Loucy (cell line): ENCODE data around the gene ABHD14A.
A peak's percentile ranks its signal among the peaks of the same experiment; 100 is the strongest.

Experiments
- H2AFZ ChIP-seq: fragments of 200-600 bp; sonication (generic); 2 replicates; pipeline ENCODE4 v1.6.0; 2016; ENCODE audit warnings: antibody characterized with exemption, mild to moderate bottlenecking, low read length, moderate library complexity
- H3F3A ChIP-seq: fragments of 200-600 bp; 2 replicates; pipeline ENCODE4 v1.6.0; 2016; ENCODE audit warnings: antibody characterized with exemption, low read depth, mild to moderate bottlenecking
- H3K27me3 ChIP-seq: fragments of 200-600 bp; sonication (generic); 2 replicates; pipeline ENCODE4 v1.6.1; 2014; ENCODE audit warnings: low read length, mild to moderate bottlenecking; ENCODE audit not compliant: insufficient read depth, poor library complexity, severe bottlenecking
- H3K36me3 ChIP-seq: fragments of 200-600 bp; sonication (generic); 2 replicates; pipeline ENCODE4 v1.6.1; 2016; ENCODE audit warnings: low read length; ENCODE audit not compliant: insufficient read depth
- H3K4me1 ChIP-seq: fragments of 200-600 bp; sonication (generic); 2 replicates; pipeline ENCODE4 v1.5.1; 2014; ENCODE audit warnings: low read length, mild to moderate bottlenecking; ENCODE audit not compliant: insufficient read depth, poor library complexity, severe bottlenecking
- H3K4me2 ChIP-seq: fragments of 200-600 bp; sonication (generic); 2 replicates; pipeline ENCODE4 v1.6.0; 2014; ENCODE audit warnings: antibody characterized with exemption, low read length, low read depth, mild to moderate bottlenecking; ENCODE audit not compliant: poor library complexity, severe bottlenecking
- H3K4me3 ChIP-seq: fragments of 200-600 bp; sonication (generic); 2 replicates; pipeline ENCODE4 v1.5.1; 2014; ENCODE audit warnings: low read length, mild to moderate bottlenecking, mixed read lengths; ENCODE audit not compliant: poor library complexity, severe bottlenecking
- H3K79me2 ChIP-seq: fragments of 200-600 bp; sonication (generic); 2 replicates; pipeline ENCODE4 v1.6.1; 2014; ENCODE audit warnings: low read length; ENCODE audit not compliant: insufficient read depth
- H3K9ac ChIP-seq: fragments of 200-600 bp; sonication (generic); 2 replicates; pipeline ENCODE4 v1.6.0; 2014; ENCODE audit warnings: mild to moderate bottlenecking, low read depth, low read length, moderate library complexity; ENCODE audit not compliant: poor library complexity, severe bottlenecking
- H3K9me2 ChIP-seq: fragments of 200-600 bp; sonication (generic); replicated peaks from 2 replicates; pipeline ENCODE4 v1.6.1; 2016; ENCODE audit warnings: low read depth, low read length, mixed read lengths
- H3K9me3 ChIP-seq: fragments of 200-600 bp; sonication (generic); 2 replicates; pipeline ENCODE4 v1.6.1; 2014; ENCODE audit warnings: mild to moderate bottlenecking, antibody characterized with exemption, low read length, low read depth; ENCODE audit not compliant: insufficient read depth
- H4K20me1 ChIP-seq: fragments of 200-600 bp; sonication (generic); 2 replicates; pipeline ENCODE4 v1.6.0; 2014; ENCODE audit warnings: antibody characterized with exemption, low read length, mild to moderate bottlenecking; ENCODE audit not compliant: insufficient read depth, poor library complexity, severe bottlenecking
- EZH2phosphoT487 ChIP-seq: fragments of 200-600 bp; IDR thresholded peaks from 2 replicates; pipeline ENCODE4 v1.6.1; 2018; ENCODE audit warnings: antibody characterized with exemption, mild to moderate bottlenecking, moderate library complexity, borderline replicate concordance
- TF ChIP-seq, protein P1 (sequence below): fragments of 200-600 bp; sonication (generic); conservative IDR thresholded peaks from 2 replicates; pipeline ENCODE4 v1.5.1; 2014; ENCODE audit warnings: mild to moderate bottlenecking, antibody characterized with exemption, low read length

ABHD14A gene

GRCh38 chr3:51966486-51966885, 8.4 kb upstream of the ABHD14A start:
- TF ChIP-seq, protein P1, sequence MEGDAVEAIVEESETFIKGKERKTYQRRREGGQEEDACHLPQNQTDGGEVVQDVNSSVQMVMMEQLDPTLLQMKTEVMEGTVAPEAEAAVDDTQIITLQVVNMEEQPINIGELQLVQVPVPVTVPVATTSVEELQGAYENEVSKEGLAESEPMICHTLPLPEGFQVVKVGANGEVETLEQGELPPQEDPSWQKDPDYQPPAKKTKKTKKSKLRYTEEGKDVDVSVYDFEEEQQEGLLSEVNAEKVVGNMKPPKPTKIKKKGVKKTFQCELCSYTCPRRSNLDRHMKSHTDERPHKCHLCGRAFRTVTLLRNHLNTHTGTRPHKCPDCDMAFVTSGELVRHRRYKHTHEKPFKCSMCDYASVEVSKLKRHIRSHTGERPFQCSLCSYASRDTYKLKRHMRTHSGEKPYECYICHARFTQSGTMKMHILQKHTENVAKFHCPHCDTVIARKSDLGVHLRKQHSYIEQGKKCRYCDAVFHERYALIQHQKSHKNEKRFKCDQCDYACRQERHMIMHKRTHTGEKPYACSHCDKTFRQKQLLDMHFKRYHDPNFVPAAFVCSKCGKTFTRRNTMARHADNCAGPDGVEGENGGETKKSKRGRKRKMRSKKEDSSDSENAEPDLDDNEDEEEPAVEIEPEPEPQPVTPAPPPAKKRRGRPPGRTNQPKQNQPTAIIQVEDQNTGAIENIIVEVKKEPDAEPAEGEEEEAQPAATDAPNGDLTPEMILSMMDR = no peak
- TF ChIP-seq EZH2phosphoT487 = no peak
- Histone ChIP-seq H3K9ac (peak overlapping the region; percentile 65), H3K9me2 (no peaks in the 10 kb centered on the region), H3K4me3 (peak overlapping the region; percentile 81), H3F3A (peaks cover 5% of the 10 kb centered on the region; the same call in 1 of the 2 replicates), H4K20me1 (no peaks in the 10 kb centered on the region), H3K79me2 (peaks cover 5% of the 10 kb centered on the region; the same call in 1 of the 2 replicates), H3K4me1 (peaks cover 27% of the 10 kb centered on the region), H3K36me3 (no peaks in the 10 kb centered on the region), H3K9me3 (no peaks in the 10 kb centered on the region), H3K4me2 (peak overlapping the region; percentile 92), H3K27me3 (no peaks in the 10 kb centered on the region), H2AFZ (0 out of 2 replicates have a peak overlapping the region, but pooled peaks have one; percentile 78)

GRCh38 chr3:51966922-51967383, 7.9 kb upstream of the ABHD14A start:
- Histone ChIP-seq H3K79me2 (peaks cover 5% of the 10 kb centered on the region; the same call in 1 of the 2 replicates), H3F3A (peaks cover 5% of the 10 kb centered on the region; the same call in 1 of the 2 replicates), H3K9me3 (no peaks in the 10 kb centered on the region), H3K9me2 (no peaks in the 10 kb centered on the region), H3K27me3 (no peaks in the 10 kb centered on the region), H4K20me1 (no peaks in the 10 kb centered on the region), H3K4me2 (peak overlapping the region; percentile 92), H3K36me3 (no peaks in the 10 kb centered on the region), H3K9ac (peak overlapping the region; percentile 65), H3K4me3 (peak overlapping the region; percentile 81), H3K4me1 (peaks cover 27% of the 10 kb centered on the region), H2AFZ (peak overlapping the region; percentile 78; the same call in 1 of the 2 replicates)
- TF ChIP-seq, protein P1 = no peak
- TF ChIP-seq EZH2phosphoT487 = no peak

GRCh38 chr3:51967384-51968169, 7.3 kb upstream of the ABHD14A start, which contains the start of gene PCBP4:
PCBP4 (minus strand) TSS chr3:51967454; CDS start chr3:51961240, 6,214 bp downstream.
- peak within 1 kb of the TSS; percentile 87 for H3K4me3 ChIP-seq
- H3K9me2 ChIP-seq = no peaks in the 10 kb centered on the region
- H4K20me1 ChIP-seq = no peaks in the 10 kb centered on the region
- H3K27me3 ChIP-seq = no peaks in the 10 kb centered on the region
- H2AFZ ChIP-seq = peak within 1 kb of the TSS; percentile 78; the same call in 1 of the 2 replicates
- no peaks in the 10 kb centered on the region for H3K9me3 ChIP-seq
- H3K9ac ChIP-seq = peak within 1 kb of the TSS; percentile 90
- H3F3A ChIP-seq = peaks cover 5% of the 10 kb centered on the region; the same call in 1 of the 2 replicates
- no peaks in the 10 kb centered on the region for H3K36me3 ChIP-seq
- peaks cover 5% of the 10 kb centered on the region for H3K79me2 ChIP-seq
- peak within 1 kb of the TSS; percentile 93 for H3K4me2 ChIP-seq
- peaks cover 27% of the 10 kb centered on the region for H3K4me1 ChIP-seq
- no peak for TF ChIP-seq EZH2phosphoT487
- TF ChIP-seq, protein P1 = no peak
